Uterus (tissue), 2 donors: ENCODE data around the gene MRPS6.

Experiments used
- CTCF ChIP-seq, 4 experiments: fragments of 200-600 bp in 2 of 4; fragments of 450-650 bp in 2 of 4; sonication (generic) in 2 of 4; IDR thresholded peaks; one replicate each; pipeline ENCODE4 v1.5.1; 2016 to 2019; ENCODE audit warnings: antibody characterized with exemption in 4 of 4, mild to moderate bottlenecking in 2 of 4, moderate library complexity in 1 of 4
- POLR2A ChIP-seq, 2 donors: fragments of 450-650 bp; IDR thresholded peaks; one replicate each; pipeline ENCODE4 v1.6.1; 2016; ENCODE audit warnings: antibody characterized with exemption in 2 of 2, mild to moderate bottlenecking in 1 of 2, moderate library complexity in 1 of 2

GRCh38 chr21:34184232-34184631 lies 110.9 kb downstream of the MRPS6 start:
- TF ChIP-seq CTCF (IDR thresholded peaks at IDR 0.05) (no peak), POLR2A (IDR thresholded peaks at IDR 0.05) (no peak)
